BE2C (cell line): ENCODE results near the gene JAG2.
"Not testable (repeated sequence)": the region's sequence is repeated elsewhere in the genome, so short reads cannot be mapped to it uniquely, and the experiment has no call there.

Experiments used
- DNase-seq: peaks from one replicate; pipeline ENCODE4 v3.0.0-alpha.2; 2020
- H3K27me3 ChIP-seq: fragments of 250-450 bp; sonication (Bioruptor Pico); 2 replicates; pipeline ENCODE4 v1.5.1; 2020; ENCODE audit warnings: mild to moderate bottlenecking
- H3K36me3 ChIP-seq: fragments of 250-450 bp; sonication (Bioruptor Pico); 2 replicates; pipeline ENCODE4 v1.5.1; 2020; ENCODE audit warnings: mild to moderate bottlenecking
- H3K4me1 ChIP-seq: fragments of 250-450 bp; sonication (Bioruptor Pico); 2 replicates; pipeline ENCODE4 v1.5.1; 2020
- H3K4me3 ChIP-seq: 2 replicates; pipeline ENCODE4 v1.5.1; 2011; ENCODE audit warnings: low read depth, low read length
- H3K9me3 ChIP-seq: fragments of 250-450 bp; sonication (Bioruptor Pico); 2 replicates; pipeline ENCODE4 v1.5.1; 2020
- CTCF ChIP-seq: IDR thresholded peaks from 2 replicates; pipeline ENCODE4 v1.5.1; 2012; ENCODE audit warnings: mild to moderate bottlenecking, low read depth, low read length

The JAG2 gene

DNA sequence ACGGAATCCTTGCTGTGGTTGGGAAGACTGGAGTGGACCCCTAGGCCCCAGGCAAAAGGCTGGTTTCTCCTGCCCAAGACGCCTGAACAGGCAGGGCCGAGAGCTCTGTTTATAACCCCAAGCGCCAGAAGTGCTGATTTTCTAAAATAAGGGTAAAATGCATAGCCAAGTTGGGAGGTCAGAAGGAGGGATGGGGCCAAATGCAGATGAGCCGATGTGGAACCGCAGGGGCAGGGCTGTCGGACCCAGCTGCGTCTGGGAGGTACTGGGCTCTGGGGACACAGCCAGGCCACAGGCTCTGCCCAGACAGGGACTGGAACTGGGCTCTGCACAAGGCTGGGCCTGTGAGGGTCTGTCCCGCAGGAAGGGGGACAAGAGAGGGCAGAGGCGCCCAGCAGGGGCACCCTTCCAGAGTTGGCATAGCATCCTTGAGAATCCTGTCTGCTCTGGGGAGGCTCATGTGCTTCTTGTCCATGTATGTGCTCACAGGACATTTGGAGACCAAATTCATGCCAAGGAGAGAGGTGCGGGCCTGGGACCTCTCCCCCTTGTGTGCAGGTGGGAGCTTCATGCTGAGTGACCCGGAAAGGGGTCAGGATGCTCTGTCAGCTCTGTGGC, 49.1 kb downstream of the JAG2 start:
- Histone ChIP-seq H3K4me1 (no peaks in the 10 kb centered on the region), H3K9me3 (peaks cover 9% of the 10 kb centered on the region; the same call in 1 of the 2 replicates), H3K4me3 (no peak overlapping the region), H3K36me3 (no peaks in the 10 kb centered on the region), H3K27me3 (peaks cover 2% of the 10 kb centered on the region; the same call in 1 of the 2 replicates)
- DNase-seq: no peak
- no peak for TF ChIP-seq CTCF

DNA sequence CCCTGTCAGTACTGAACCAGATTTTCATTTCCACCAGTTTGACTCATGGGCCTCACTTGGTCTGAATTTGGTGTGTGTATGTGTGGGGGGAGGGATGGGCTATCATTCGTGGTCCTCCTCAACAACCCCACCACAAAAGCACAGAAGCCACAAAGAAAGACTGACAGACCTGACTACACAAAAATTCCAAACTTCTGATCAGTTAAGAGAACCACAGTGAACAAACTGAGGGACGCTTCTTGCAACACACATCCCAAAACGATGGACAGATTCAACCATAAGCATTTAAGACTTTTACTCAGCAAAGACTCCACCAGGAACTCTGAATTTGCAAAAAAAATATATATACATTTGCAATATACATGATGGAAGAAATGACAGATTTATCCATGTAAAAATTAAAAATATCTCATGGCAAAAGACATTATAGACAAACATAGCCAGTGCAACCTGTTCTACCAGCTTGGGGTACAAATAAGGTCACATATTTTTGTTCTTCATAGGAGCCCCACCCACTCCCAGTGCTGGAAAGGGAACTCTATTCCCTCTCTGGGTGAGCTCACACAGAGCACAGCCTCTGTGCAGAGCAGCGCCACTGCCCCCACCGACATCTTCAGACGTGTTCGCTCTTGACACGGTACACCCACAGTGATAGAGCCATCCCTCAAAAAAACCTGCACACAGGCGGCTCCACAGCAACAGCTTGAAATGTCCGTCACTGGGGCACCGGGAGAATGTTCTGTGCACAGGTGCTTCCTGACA, 49.7 kb downstream of the JAG2 start:
- Histone ChIP-seq H3K4me1 (no peaks in the 10 kb centered on the region), H3K4me3 (no peak overlapping the region), H3K9me3 (peaks cover 9% of the 10 kb centered on the region; the same call in 1 of the 2 replicates), H3K36me3 (no peaks in the 10 kb centered on the region), H3K27me3 (no peaks in the 10 kb centered on the region)
- no peak for TF ChIP-seq CTCF
- no peak for DNase-seq

DNA sequence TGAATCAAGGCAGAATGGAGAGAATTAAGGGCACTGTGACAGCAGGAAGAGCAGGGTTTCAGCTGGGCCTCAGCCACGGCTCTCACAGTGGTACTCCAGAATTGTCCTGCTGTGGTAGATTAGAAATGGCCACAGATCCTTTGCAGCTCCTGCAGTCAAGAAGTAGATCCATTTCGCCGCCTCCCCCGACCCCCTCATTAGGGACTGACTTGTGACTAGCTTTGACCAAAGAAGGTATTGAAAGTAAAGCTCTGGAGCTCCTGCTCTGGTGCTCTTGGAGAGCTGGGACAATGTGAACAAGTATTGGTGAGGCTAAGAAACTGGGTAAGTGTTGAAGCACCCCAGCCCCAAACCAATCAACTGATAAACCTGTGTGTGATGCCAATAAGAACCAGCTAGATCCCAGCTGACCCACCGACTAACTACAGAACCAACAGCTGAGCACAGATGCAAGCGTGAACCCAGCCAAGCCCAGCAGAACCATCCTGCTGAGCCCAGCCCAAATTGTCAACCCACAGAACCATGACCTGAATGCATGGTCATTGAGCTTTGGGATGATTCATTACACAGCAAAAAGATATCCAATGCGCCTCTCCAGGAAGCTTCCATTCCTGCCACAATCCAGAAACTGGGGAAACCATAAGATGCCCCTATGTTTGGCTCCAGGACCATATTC, 50.7 kb downstream of the JAG2 start:
- Histone ChIP-seq H3K9me3 (peaks cover 9% of the 10 kb centered on the region; the same call in 1 of the 2 replicates), H3K4me3 (no peak overlapping the region), H3K4me1 (no peaks in the 10 kb centered on the region), H3K36me3 (no peaks in the 10 kb centered on the region), H3K27me3 (no peaks in the 10 kb centered on the region)
- no peak for TF ChIP-seq CTCF
- DNase-seq: no peak

GRCh38 chr14:105117257-105117646, 51.3 kb downstream of the JAG2 start:
- no peaks in the 10 kb centered on the region for H3K4me1 ChIP-seq
- no peaks in the 10 kb centered on the region for H3K36me3 ChIP-seq
- H3K4me3 ChIP-seq: no peak overlapping the region
- no peak for DNase-seq
- peaks cover 6% of the 10 kb centered on the region; the same call in 1 of the 2 replicates for H3K9me3 ChIP-seq
- TF ChIP-seq CTCF: no peak
- H3K27me3 ChIP-seq: no peaks in the 10 kb centered on the region

DNA sequence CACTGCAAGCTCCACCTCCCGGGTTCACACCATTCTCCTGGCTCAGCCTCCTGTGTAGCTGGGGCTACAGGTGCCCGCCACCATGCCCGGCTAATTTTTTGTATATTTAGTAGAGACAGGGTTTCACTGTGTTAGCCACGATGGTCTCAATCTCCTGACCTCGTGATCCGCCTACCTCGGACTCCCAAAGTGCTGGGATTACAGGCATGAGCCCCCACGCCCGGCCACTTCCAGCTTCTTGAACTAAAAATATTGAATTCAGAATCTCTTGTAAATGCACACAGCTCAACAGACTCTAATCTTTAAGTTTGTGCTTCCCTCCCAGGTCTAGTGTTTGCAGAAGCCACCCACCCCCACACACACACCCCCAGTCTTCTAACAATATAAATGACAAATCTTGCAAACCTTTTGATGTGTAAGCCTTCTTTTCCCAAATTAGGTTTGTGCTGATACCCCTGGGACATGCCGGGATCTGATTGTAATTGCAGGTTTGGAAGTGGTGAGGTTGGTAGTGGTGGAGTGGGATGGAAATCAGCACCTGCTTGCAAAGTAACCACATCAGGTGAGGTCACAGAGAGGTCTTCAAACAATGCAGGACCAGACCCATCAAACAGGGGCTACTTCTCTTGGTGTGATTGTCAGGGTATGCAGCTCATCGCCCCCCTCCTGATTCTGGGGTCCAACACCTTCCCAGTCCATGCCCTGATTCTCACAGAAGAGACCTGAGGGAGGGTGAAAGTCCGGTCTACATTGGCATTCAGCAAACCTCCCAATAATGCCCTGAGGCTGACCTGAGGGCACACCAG, 51.9 kb downstream of the JAG2 start:
- Histone ChIP-seq H3K27me3 (no peaks in the 10 kb centered on the region), H3K4me1 (no peaks in the 10 kb centered on the region), H3K9me3 (0 out of 2 replicates have a peak, but pooled peaks cover 5% of the 10 kb centered on the region), H3K36me3 (no peaks in the 10 kb centered on the region), H3K4me3 (no peak overlapping the region)
- DNase-seq: no peak
- no peak for TF ChIP-seq CTCF

DNA sequence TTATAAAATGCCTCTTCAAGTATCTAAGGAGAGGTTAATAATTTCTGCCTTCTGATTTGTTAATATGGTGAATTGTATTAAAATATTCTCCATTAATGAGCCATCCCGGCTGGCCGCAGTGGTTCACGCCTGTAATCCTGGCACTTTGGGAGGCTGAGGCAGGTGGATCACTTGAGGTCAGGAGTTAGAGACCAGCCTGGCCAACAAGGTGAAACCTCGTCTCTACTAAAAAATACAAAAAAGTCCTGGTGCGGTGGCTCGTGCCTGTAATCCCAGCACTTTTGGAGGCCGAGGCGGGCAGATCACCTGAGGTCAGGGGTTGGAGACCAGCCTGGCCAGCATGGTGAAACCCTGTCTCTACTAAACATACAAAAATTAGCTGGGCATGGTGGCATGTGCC, 59.3 kb downstream of the JAG2 start:
- not testable (repeated sequence) for H3K36me3 ChIP-seq, H3K4me1 ChIP-seq, DNase-seq, H3K4me3 ChIP-seq, H3K9me3 ChIP-seq
- H3K27me3 ChIP-seq: peaks cover 21% of the 10 kb centered on the region
